IMR-90 (cell line): ENCODE measurements around the gene LY6G5C.

Source experiments
- MAFK ChIP-seq: IDR thresholded peaks from 2 replicates; pipeline ENCODE4 v1.6.1; 2012; ENCODE audit warnings: low read depth, low read length, improper control_type of control experiment
- POLR2A ChIP-seq: IDR thresholded peaks from 2 replicates; pipeline ENCODE4 v1.6.1; 2012; ENCODE audit warnings: mild to moderate bottlenecking, low read depth, low read length
- TF ChIP-seq, protein P1 (sequence below): conservative IDR thresholded peaks from 2 replicates; pipeline ENCODE4 v1.5.1; 2012; ENCODE audit warnings: mild to moderate bottlenecking, low read depth, low read length, improper control_type of control experiment

DNA sequence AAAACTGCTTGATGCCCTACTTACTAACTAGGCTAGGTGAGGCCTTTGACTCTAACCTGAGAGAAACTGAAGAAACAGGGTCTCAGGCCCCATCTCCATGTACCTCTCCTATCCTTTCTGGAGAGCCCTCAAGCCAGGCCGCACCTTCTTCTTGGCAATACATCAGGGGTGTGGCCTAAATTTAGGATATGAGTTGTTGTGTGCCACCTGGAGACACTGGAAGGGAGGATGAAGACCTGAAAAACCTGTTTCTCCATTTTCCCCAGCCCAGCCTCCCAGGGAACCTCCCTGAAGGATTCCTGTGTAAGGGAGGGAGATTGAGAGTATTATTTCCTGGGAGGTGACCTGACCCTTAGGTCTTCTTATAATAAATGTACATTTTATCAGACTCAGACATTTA is 37.4 kb upstream of the LY6G5C start:
- TF ChIP-seq POLR2A (no peak), MAFK (no peak)
- TF ChIP-seq, protein P1, sequence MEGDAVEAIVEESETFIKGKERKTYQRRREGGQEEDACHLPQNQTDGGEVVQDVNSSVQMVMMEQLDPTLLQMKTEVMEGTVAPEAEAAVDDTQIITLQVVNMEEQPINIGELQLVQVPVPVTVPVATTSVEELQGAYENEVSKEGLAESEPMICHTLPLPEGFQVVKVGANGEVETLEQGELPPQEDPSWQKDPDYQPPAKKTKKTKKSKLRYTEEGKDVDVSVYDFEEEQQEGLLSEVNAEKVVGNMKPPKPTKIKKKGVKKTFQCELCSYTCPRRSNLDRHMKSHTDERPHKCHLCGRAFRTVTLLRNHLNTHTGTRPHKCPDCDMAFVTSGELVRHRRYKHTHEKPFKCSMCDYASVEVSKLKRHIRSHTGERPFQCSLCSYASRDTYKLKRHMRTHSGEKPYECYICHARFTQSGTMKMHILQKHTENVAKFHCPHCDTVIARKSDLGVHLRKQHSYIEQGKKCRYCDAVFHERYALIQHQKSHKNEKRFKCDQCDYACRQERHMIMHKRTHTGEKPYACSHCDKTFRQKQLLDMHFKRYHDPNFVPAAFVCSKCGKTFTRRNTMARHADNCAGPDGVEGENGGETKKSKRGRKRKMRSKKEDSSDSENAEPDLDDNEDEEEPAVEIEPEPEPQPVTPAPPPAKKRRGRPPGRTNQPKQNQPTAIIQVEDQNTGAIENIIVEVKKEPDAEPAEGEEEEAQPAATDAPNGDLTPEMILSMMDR, result no peak
